H1 (cell line): ENCODE data around the gene ZMIZ1. TPM values are rescaled to one million over a fixed set of nuclear protein-coding genes. Genes with fewer than 3 reads are reported as not detected.

ENCODE experiments used
- CTCF ChIA-PET: fragments of 300-600 bp; sonication (Branson Sonifier 250); formaldehyde crosslinking; loops from one replicate; lab custom pipeline; 2021; ENCODE audit not compliant: partially characterized antibody; lab: Charles Lee
- POLR2A ChIA-PET: fragments of 300-600 bp; sonication (Branson Sonifier 250); formaldehyde crosslinking; loops from one replicate; lab custom pipeline; 2021; ENCODE audit warnings: inconsistent platforms; ENCODE audit not compliant: partially characterized antibody; lab: Charles Lee
- DNase-seq, 2 experiments: peaks; one replicate each; pipeline versions ENCODE4 v3.0.0 to v3.0.0-alpha.2; 2010 to 2022; ENCODE audit warnings: low spot score in 2 of 2, low read depth in 1 of 2, mixed read lengths in 1 of 2
- FAIRE-seq: peaks from 2 replicates; lab custom pipeline; 2011; peaks lifted over from hg19 to GRCh38; lab: Jason Lieb, UNC
- H2AFZ ChIP-seq: 2 replicates; pipeline ENCODE4 v1.8.1; 2012; ENCODE audit warnings: low read length, inconsistent platforms
- H2AK5ac ChIP-seq: 2 replicates; pipeline ENCODE4 v1.6.1; 2013; ENCODE audit warnings: low read depth, low read length
- H2BK120ac ChIP-seq: replicated peaks from 2 replicates; pipeline ENCODE3; 2013; ENCODE audit warnings: low read depth, low read length, inconsistent platforms
- H2BK12ac ChIP-seq: 2 replicates; pipeline ENCODE4 v1.6.1; 2013; ENCODE audit warnings: low read depth, low read length
- H2BK15ac ChIP-seq: 2 replicates; pipeline ENCODE4 v1.6.1; 2013; ENCODE audit warnings: low read length
- H2BK20ac ChIP-seq: 2 replicates; pipeline ENCODE4 v1.6.1; 2013; ENCODE audit warnings: low read length
- H2BK5ac ChIP-seq: 2 replicates; pipeline ENCODE4 v1.6.1; 2013; ENCODE audit warnings: low read depth, low read length
- H3K14ac ChIP-seq: 2 replicates; pipeline ENCODE4 v1.6.1; 2013; ENCODE audit warnings: inconsistent platforms; ENCODE audit not compliant: insufficient read length
- H3K18ac ChIP-seq: 2 replicates; pipeline ENCODE4 v1.6.1; 2013; ENCODE audit warnings: low read length; ENCODE audit errors: extremely low read depth
- H3K23ac ChIP-seq: 2 replicates; pipeline ENCODE4 v1.6.1; 2013; ENCODE audit warnings: inconsistent platforms; ENCODE audit not compliant: insufficient read length
- H3K23me2 ChIP-seq: 2 replicates; pipeline ENCODE4 v1.6.1; 2013; ENCODE audit warnings: low read depth, low read length
- H3K27ac ChIP-seq: 2 replicates; pipeline ENCODE4 v1.6.1; 2011; ENCODE audit warnings: low read depth, low read length, inconsistent platforms
- H3K27me3 ChIP-seq, 4 experiments: replicated peaks in 1 of 4; 1 replicate in 1 of 4; 2 replicates in 3 of 4; pipeline versions ENCODE4 v1.6.1 to v1.8.1; 2011 to 2013; ENCODE audit warnings: low read length in 3 of 4, mild to moderate bottlenecking in 3 of 4, inconsistent platforms in 2 of 4, mixed read lengths in 2 of 4, moderate library complexity in 1 of 4; ENCODE audit not compliant: control insufficient read depth in 3 of 4, insufficient read depth in 3 of 4; ENCODE audit errors: extremely low read depth in 1 of 4
- H3K36me3 ChIP-seq, 4 experiments: 2 replicates each; pipeline versions ENCODE4 v1.6.1 to v1.8.1; 2011 to 2013; ENCODE audit warnings: mild to moderate bottlenecking in 4 of 4, low read length in 3 of 4, moderate library complexity in 2 of 4, control low read depth in 1 of 4, inconsistent platforms in 1 of 4; ENCODE audit not compliant: insufficient read depth in 4 of 4, control insufficient read depth in 2 of 4
- H3K4ac ChIP-seq: replicated peaks from 2 replicates; pipeline ENCODE3; 2013; ENCODE audit warnings: low read length, low read depth, mixed read lengths, inconsistent platforms; ENCODE audit not compliant: insufficient read length
- H3K4me1 ChIP-seq, 4 experiments: replicated peaks in 1 of 4; 1 replicate in 1 of 4; 2 replicates in 3 of 4; pipeline versions ENCODE4 v1.6.1 to v1.8.1; 2011 to 2013; ENCODE audit warnings: low read length in 3 of 4, inconsistent platforms in 2 of 4, mixed read lengths in 1 of 4; ENCODE audit not compliant: insufficient read depth in 4 of 4, control insufficient read depth in 3 of 4
- H3K4me2 ChIP-seq, 2 experiments: 2 replicates each; pipeline versions ENCODE4 v1.6.1 to v1.8.1; 2011 to 2013; ENCODE audit warnings: low read depth in 2 of 2, low read length in 2 of 2, control low read depth in 1 of 2, inconsistent platforms in 1 of 2, mild to moderate bottlenecking in 1 of 2; ENCODE audit not compliant: insufficient read depth in 1 of 2
- H3K4me3 ChIP-seq, 4 experiments: fragments of 200-600, 300-600 bp in 1 of 4; sonication (generic), shearing (Covaris generic), sonication (Bioruptor Twin) in 1 of 4; 2 replicates each; pipeline versions ENCODE4 v1.5.1 to v1.8.1; 2011 to 2016; ENCODE audit warnings: low read length in 4 of 4, low read depth in 3 of 4, control low read depth in 2 of 4, inconsistent platforms in 2 of 4, mild to moderate bottlenecking in 2 of 4, mixed read lengths in 1 of 4, moderate library complexity in 1 of 4; ENCODE audit not compliant: insufficient read depth in 2 of 4; ENCODE audit errors: extremely low read depth in 1 of 4
- H3K56ac ChIP-seq: replicated peaks from 2 replicates; pipeline ENCODE3; 2013; ENCODE audit warnings: low read depth, mild to moderate bottlenecking, mixed read lengths, low read length, inconsistent platforms; ENCODE audit not compliant: insufficient read length
- H3K79me1 ChIP-seq: 2 replicates; pipeline ENCODE4 v1.6.1; 2013; ENCODE audit warnings: low read depth, low read length, control low read depth
- H3K79me2 ChIP-seq, 2 experiments: 2 replicates each; pipeline versions ENCODE4 v1.6.1 to v1.8.1; 2012 to 2013; ENCODE audit warnings: low read length in 2 of 2, mild to moderate bottlenecking in 2 of 2, inconsistent platforms in 1 of 2; ENCODE audit not compliant: insufficient read depth in 2 of 2, control insufficient read depth in 1 of 2
- H3K9ac ChIP-seq, 4 experiments: replicated peaks in 1 of 4; 1 replicate in 1 of 4; 2 replicates in 3 of 4; pipeline versions ENCODE4 v1.6.1 to v1.8.1; 2011 to 2013; ENCODE audit warnings: low read depth in 3 of 4, low read length in 3 of 4, control low read depth in 2 of 4, mild to moderate bottlenecking in 2 of 4, moderate library complexity in 2 of 4, inconsistent platforms in 1 of 4; ENCODE audit errors: extremely low read depth in 1 of 4
- H3K9me3 ChIP-seq, 2 experiments: 2 replicates each; pipeline versions ENCODE4 v1.6.1 to v1.8.1; 2012 to 2013; ENCODE audit warnings: mild to moderate bottlenecking in 2 of 2, moderate library complexity in 2 of 2, control low read depth in 1 of 2, inconsistent platforms in 1 of 2, low read depth in 1 of 2, low read length in 1 of 2, mixed read lengths in 1 of 2; ENCODE audit not compliant: insufficient read depth in 2 of 2
- H4K20me1 ChIP-seq, 2 experiments: replicated peaks in 1 of 2; 2 replicates each; pipeline versions ENCODE3 to v1.8.1; 2011 to 2013; ENCODE audit warnings: inconsistent platforms in 2 of 2, low read length in 2 of 2, mild to moderate bottlenecking in 1 of 2; ENCODE audit not compliant: insufficient read depth in 2 of 2, control insufficient read depth in 1 of 2
- H4K5ac ChIP-seq: 2 replicates; pipeline ENCODE4 v1.6.1; 2013; ENCODE audit warnings: low read length, low read depth, mixed read lengths, inconsistent platforms; ENCODE audit not compliant: insufficient read length
- H4K8ac ChIP-seq: 2 replicates; pipeline ENCODE4 v1.8.0; 2013; ENCODE audit warnings: mild to moderate bottlenecking, moderate library complexity, low read length, inconsistent platforms; ENCODE audit not compliant: insufficient read depth; ENCODE audit errors: extremely low read depth
- H4K91ac ChIP-seq: replicated peaks from 2 replicates; pipeline ENCODE3; 2013; ENCODE audit warnings: low read length, mixed read lengths, inconsistent platforms; ENCODE audit not compliant: insufficient read length
- RXRA ChIP-seq: IDR thresholded peaks from 2 replicates; pipeline ENCODE4 v1.6.1; 2011; ENCODE audit warnings: low read depth, mild to moderate bottlenecking, low read length, moderate library complexity; ENCODE audit not compliant: insufficient read depth
- SP2 ChIP-seq: IDR thresholded peaks from 2 replicates; pipeline ENCODE4 v1.6.1; 2012; ENCODE audit warnings: mild to moderate bottlenecking, low read length, inconsistent platforms
- WGBS, 2 experiments: shearing (Covaris generic) in 1 of 2; methylation state at CpG; one replicate each; pipeline versions ENCODE4 v1.1.6 to v1.1.7; 2013 to 2015; ENCODE audit warnings: low lambda C conversion rate in 2 of 2, mixed read lengths in 2 of 2, inconsistent platforms in 1 of 2, low coverage in 1 of 2, missing lambda C conversion rate in 1 of 2; ENCODE audit not compliant: insufficient replicate concordance in 2 of 2, insufficient coverage in 1 of 2, insufficient read length in 1 of 2; ENCODE audit errors: extremely low coverage in 1 of 2, missing lambda C conversion rate in 1 of 2; 5-methylcytosine and 5-hydroxymethylcytosine counted together
- polyA plus RNA-seq, 7 experiments: library from polyadenylated mRNA; depleted of rRNA in 3 of 7; stranded (reverse) in 5 of 7; unstranded in 2 of 7; fragments of >200 nt in 5 of 7; fragments of 200-250 nt in 2 of 7; gene quantifications; 1 replicate in 5 of 7; 2 replicates in 1 of 7; 4 replicates in 1 of 7; pipeline versions ENCODE4 v1.2.1 to v1.2.3, GENCODE V29; 2011 to 2013; ENCODE audit warnings: missing spikeins in 2 of 7, mixed read lengths in 2 of 7
- total RNA-seq: library from RNA; stranded (reverse); fragmentation: NEBNext Ultra II Directional; extraction: Animal tissue kit (Norgen Biotek cat#: 25700); gene quantifications from 2 replicates; pipeline ENCODE4 v1.2.1, GENCODE V29; 2021

ZMIZ1 gene
- total and polyA plus RNA-seq, 2 of the 8 experiments (the other 6 are each of a cell fraction or from before 2014, with no cell fraction given) = 8.1 to 28.0 TPM

- no peaks in the 10 kb centered on the region for H3K79me1 ChIP-seq
- no peak overlapping the region for H2BK120ac ChIP-seq
- FAIRE-seq (no peak), DNase-seq (no peak)
- no peak overlapping the region for H3K18ac ChIP-seq
- H3K23ac ChIP-seq = no peak overlapping the region
- no peak overlapping the region for H2AFZ ChIP-seq
- peaks cover 12% of the 10 kb centered on the region; the same call in 1 of the 2 replicates for H3K23me2 ChIP-seq
- H3K36me3 ChIP-seq = no peaks in the 10 kb centered on the region
- no peaks in the 10 kb centered on the region for H4K20me1 ChIP-seq
- no peak overlapping the region for H3K14ac ChIP-seq
- peak overlapping the region; percentile 95 for H3K56ac ChIP-seq
- ChIA-PET POLR2A (no interaction called here), CTCF (interaction anchor here (1.3 to 1.5 kb wide), 2 partner anchors 34 to 74 kb away, joined by 3 to 5 read pairs; no protein-coding TSS in a partner anchor)
- WGBS, 2 experiments = 50% methylated on average over 3 of the region's 3 CpGs; no CpG with 5 or more reads in 1 of the 2 experiments
- no peak overlapping the region for H3K4ac ChIP-seq
- no peak overlapping the region for H3K9ac ChIP-seq
- no peak overlapping the region for H4K5ac ChIP-seq
- peak overlapping the region; percentile 88; the same call in 1 of the 2 replicates for H2AK5ac ChIP-seq
- no peaks in the 10 kb centered on the region for H3K9me3 ChIP-seq
- no peak overlapping the region; the same call in 1 of the 2 replicates for H2BK20ac ChIP-seq
- H2BK15ac ChIP-seq = 0 out of 2 replicates have a peak overlapping the region, but pooled peaks have one; percentile 73
- no peaks in the 10 kb centered on the region for H3K27me3 ChIP-seq
- no peak overlapping the region for H3K27ac ChIP-seq
- H3K4me1 ChIP-seq = peaks cover 0 to 2% (median 0%) of the 10 kb centered on the region in 4 experiments; a peak in 2 of 7 replicates
- 0 out of 2 replicates have a peak overlapping the region, but pooled peaks have one; percentile 2 for H2BK12ac ChIP-seq
- H4K91ac ChIP-seq = no peak overlapping the region
- H3K4me3 ChIP-seq = no peak overlapping the region
- H3K79me2 ChIP-seq = no peaks in the 10 kb centered on the region; a peak in 1 of 4 replicates
- H2BK5ac ChIP-seq = no peak overlapping the region
- H3K4me2 ChIP-seq = no peak overlapping the region
- no peak overlapping the region; the same call in 1 of the 2 replicates for H4K8ac ChIP-seq
- TF ChIP-seq SP2 (no peak), RXRA (no peak)
Measured at GRCh38 chr10:79326361-79327089, 257.8 kb downstream of the ZMIZ1 start.
